HFFc6 (cell line): ENCODE data around the gene ADGRL3. TPM values are rescaled to one million over a fixed set of nuclear protein-coding genes. Genes with fewer than 3 reads are reported as not detected.

Experiments used
- DNase-seq: peaks from one replicate; pipeline ENCODE4 v3.0.0-alpha.2; 2018
- H3K27ac Mint-ChIP-seq: 2 replicates; pipeline ENCODE4 v1.8.0; 2020; ENCODE audit warnings: mild to moderate bottlenecking, mixed read lengths
- H3K27me3 Mint-ChIP-seq: 2 replicates; pipeline ENCODE4 v1.8.0; 2021; ENCODE audit warnings: mild to moderate bottlenecking, moderate library complexity, mixed read lengths; ENCODE audit not compliant: insufficient read depth
- H3K36me3 Mint-ChIP-seq: 2 replicates; pipeline ENCODE4 v1.8.0; 2021; ENCODE audit warnings: low read depth, mixed read lengths
- H3K4me1 Mint-ChIP-seq: 2 replicates; pipeline ENCODE4 v1.8.0; 2020; ENCODE audit warnings: low read depth, mixed read lengths
- H3K4me3 Mint-ChIP-seq: 2 replicates; pipeline ENCODE4 v1.8.0; 2020; ENCODE audit warnings: mild to moderate bottlenecking, moderate library complexity, mixed read lengths
- H3K9me3 Mint-ChIP-seq: 2 replicates; pipeline ENCODE4 v1.8.0; 2020; ENCODE audit warnings: mild to moderate bottlenecking, mixed read lengths
- total RNA-seq, 6 experiments: library from RNA; stranded (reverse); fragmentation: NEBNext Ultra II Directional; extraction: Animal tissue kit (Norgen Biotek cat#: 25700); gene quantifications; 2 replicates in 1 of 6; 3 replicates in 5 of 6; pipeline ENCODE4 v1.2.3, GENCODE V29; 2021
- TF ChIP-seq, protein P1 (sequence below): fragments of 200-600 bp; sonication (generic); IDR thresholded peaks from 2 replicates; pipeline ENCODE4 v1.5.0; 2021; ENCODE audit warnings: antibody characterized with exemption, mild to moderate bottlenecking

ADGRL3 gene
- total RNA-seq, 6 experiments from 2014 or later, result not detected

- no peak for DNase-seq
- no peak overlapping the region for H3K4me3 Mint-ChIP-seq
- no peaks in the 10 kb centered on the region; the same call in 1 of the 2 replicates for H3K36me3 Mint-ChIP-seq
- H3K4me1 Mint-ChIP-seq, result no peaks in the 10 kb centered on the region
- TF ChIP-seq, protein P1, sequence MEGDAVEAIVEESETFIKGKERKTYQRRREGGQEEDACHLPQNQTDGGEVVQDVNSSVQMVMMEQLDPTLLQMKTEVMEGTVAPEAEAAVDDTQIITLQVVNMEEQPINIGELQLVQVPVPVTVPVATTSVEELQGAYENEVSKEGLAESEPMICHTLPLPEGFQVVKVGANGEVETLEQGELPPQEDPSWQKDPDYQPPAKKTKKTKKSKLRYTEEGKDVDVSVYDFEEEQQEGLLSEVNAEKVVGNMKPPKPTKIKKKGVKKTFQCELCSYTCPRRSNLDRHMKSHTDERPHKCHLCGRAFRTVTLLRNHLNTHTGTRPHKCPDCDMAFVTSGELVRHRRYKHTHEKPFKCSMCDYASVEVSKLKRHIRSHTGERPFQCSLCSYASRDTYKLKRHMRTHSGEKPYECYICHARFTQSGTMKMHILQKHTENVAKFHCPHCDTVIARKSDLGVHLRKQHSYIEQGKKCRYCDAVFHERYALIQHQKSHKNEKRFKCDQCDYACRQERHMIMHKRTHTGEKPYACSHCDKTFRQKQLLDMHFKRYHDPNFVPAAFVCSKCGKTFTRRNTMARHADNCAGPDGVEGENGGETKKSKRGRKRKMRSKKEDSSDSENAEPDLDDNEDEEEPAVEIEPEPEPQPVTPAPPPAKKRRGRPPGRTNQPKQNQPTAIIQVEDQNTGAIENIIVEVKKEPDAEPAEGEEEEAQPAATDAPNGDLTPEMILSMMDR, result no peak
- no peak overlapping the region for H3K27ac Mint-ChIP-seq
- peaks cover 51% of the 10 kb centered on the region for H3K9me3 Mint-ChIP-seq
- no peaks in the 10 kb centered on the region for H3K27me3 Mint-ChIP-seq
These were observed 331.1 kb downstream of the ADGRL3 start for GRCh38 chr4:61531188-61531587.

GRCh38 chr4:61532336-61533000 is 332.3 kb downstream of the ADGRL3 start:
- Mint-ChIP-seq H3K4me3 (no peak overlapping the region), H3K9me3 (peaks cover 61% of the 10 kb centered on the region), H3K4me1 (no peaks in the 10 kb centered on the region), H3K27me3 (no peaks in the 10 kb centered on the region), H3K36me3 (no peaks in the 10 kb centered on the region; the same call in 1 of the 2 replicates), H3K27ac (no peak overlapping the region)
- no peak for DNase-seq
- TF ChIP-seq, protein P1, result no peak

- no peaks in the 10 kb centered on the region for H3K27me3 Mint-ChIP-seq
- H3K36me3 Mint-ChIP-seq, result no peaks in the 10 kb centered on the region; the same call in 1 of the 2 replicates
- TF ChIP-seq, protein P1, result no peak
- no peaks in the 10 kb centered on the region for H3K4me1 Mint-ChIP-seq
- no peak overlapping the region for H3K27ac Mint-ChIP-seq
- H3K9me3 Mint-ChIP-seq, result peaks cover 61% of the 10 kb centered on the region
- no peak for DNase-seq
- no peak overlapping the region for H3K4me3 Mint-ChIP-seq
These were observed 333.0 kb downstream of the ADGRL3 start for GRCh38 chr4:61533140-61533539.

DNA sequence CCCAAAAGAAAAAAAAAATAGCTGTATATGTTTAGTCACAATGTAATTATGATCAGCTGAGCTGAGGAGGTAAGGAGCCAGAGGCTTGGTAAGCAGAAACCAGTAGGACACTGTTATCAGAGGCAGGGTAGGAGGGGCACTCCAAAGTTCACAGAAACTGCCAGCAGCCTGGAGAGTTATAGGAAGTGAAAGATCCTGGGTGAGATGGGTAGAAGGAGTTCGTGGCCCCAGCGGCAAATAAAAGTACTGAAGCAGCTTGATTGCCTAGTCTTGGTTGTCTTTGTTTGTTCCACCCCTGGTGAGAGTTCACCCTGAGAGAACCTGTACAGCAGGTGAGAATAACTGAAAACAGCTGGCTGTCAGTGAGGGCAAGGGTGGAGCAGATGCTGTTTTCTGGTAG is 340.8 kb downstream of the ADGRL3 start:
- no peak overlapping the region for H3K27ac Mint-ChIP-seq
- DNase-seq, result no peak
- H3K9me3 Mint-ChIP-seq, result peaks cover 45% of the 10 kb centered on the region
- TF ChIP-seq, protein P1, result no peak
- no peaks in the 10 kb centered on the region for H3K27me3 Mint-ChIP-seq
- no peaks in the 10 kb centered on the region for H3K4me1 Mint-ChIP-seq
- no peaks in the 10 kb centered on the region for H3K36me3 Mint-ChIP-seq
- no peak overlapping the region for H3K4me3 Mint-ChIP-seq

GRCh38 chr4:61541459-61541858 is 341.3 kb downstream of the ADGRL3 start:
- Mint-ChIP-seq H3K36me3 (no peaks in the 10 kb centered on the region), H3K4me1 (no peaks in the 10 kb centered on the region), H3K4me3 (no peak overlapping the region), H3K27me3 (no peaks in the 10 kb centered on the region), H3K27ac (no peak overlapping the region), H3K9me3 (peaks cover 43% of the 10 kb centered on the region)
- TF ChIP-seq, protein P1, result no peak
- DNase-seq, result no peak
